Loucy (cell line): ENCODE data around the gene GNAL.

Source experiments
- H2AFZ ChIP-seq: fragments of 200-600 bp; sonication (generic); 2 replicates; pipeline ENCODE4 v1.6.0; 2016; ENCODE audit warnings: antibody characterized with exemption, mild to moderate bottlenecking, low read length, moderate library complexity
- H3F3A ChIP-seq: fragments of 200-600 bp; 2 replicates; pipeline ENCODE4 v1.6.0; 2016; ENCODE audit warnings: antibody characterized with exemption, low read depth, mild to moderate bottlenecking
- H3K27me3 ChIP-seq: fragments of 200-600 bp; sonication (generic); 2 replicates; pipeline ENCODE4 v1.6.1; 2014; ENCODE audit warnings: low read length, mild to moderate bottlenecking; ENCODE audit not compliant: insufficient read depth, poor library complexity, severe bottlenecking
- H3K36me3 ChIP-seq: fragments of 200-600 bp; sonication (generic); 2 replicates; pipeline ENCODE4 v1.6.1; 2016; ENCODE audit warnings: low read length; ENCODE audit not compliant: insufficient read depth
- H3K4me1 ChIP-seq: fragments of 200-600 bp; sonication (generic); 2 replicates; pipeline ENCODE4 v1.5.1; 2014; ENCODE audit warnings: low read length, mild to moderate bottlenecking; ENCODE audit not compliant: insufficient read depth, poor library complexity, severe bottlenecking
- H3K4me2 ChIP-seq: fragments of 200-600 bp; sonication (generic); 2 replicates; pipeline ENCODE4 v1.6.0; 2014; ENCODE audit warnings: antibody characterized with exemption, low read length, low read depth, mild to moderate bottlenecking; ENCODE audit not compliant: poor library complexity, severe bottlenecking
- H3K4me3 ChIP-seq: fragments of 200-600 bp; sonication (generic); 2 replicates; pipeline ENCODE4 v1.5.1; 2014; ENCODE audit warnings: low read length, mild to moderate bottlenecking, mixed read lengths; ENCODE audit not compliant: poor library complexity, severe bottlenecking
- H3K79me2 ChIP-seq: fragments of 200-600 bp; sonication (generic); 2 replicates; pipeline ENCODE4 v1.6.1; 2014; ENCODE audit warnings: low read length; ENCODE audit not compliant: insufficient read depth
- H3K9ac ChIP-seq: fragments of 200-600 bp; sonication (generic); 2 replicates; pipeline ENCODE4 v1.6.0; 2014; ENCODE audit warnings: mild to moderate bottlenecking, low read depth, low read length, moderate library complexity; ENCODE audit not compliant: poor library complexity, severe bottlenecking
- H3K9me2 ChIP-seq: fragments of 200-600 bp; sonication (generic); replicated peaks from 2 replicates; pipeline ENCODE4 v1.6.1; 2016; ENCODE audit warnings: low read depth, low read length, mixed read lengths
- H3K9me3 ChIP-seq: fragments of 200-600 bp; sonication (generic); 2 replicates; pipeline ENCODE4 v1.6.1; 2014; ENCODE audit warnings: mild to moderate bottlenecking, antibody characterized with exemption, low read length, low read depth; ENCODE audit not compliant: insufficient read depth
- H4K20me1 ChIP-seq: fragments of 200-600 bp; sonication (generic); 2 replicates; pipeline ENCODE4 v1.6.0; 2014; ENCODE audit warnings: antibody characterized with exemption, low read length, mild to moderate bottlenecking; ENCODE audit not compliant: insufficient read depth, poor library complexity, severe bottlenecking
- EZH2phosphoT487 ChIP-seq: fragments of 200-600 bp; IDR thresholded peaks from 2 replicates; pipeline ENCODE4 v1.6.1; 2018; ENCODE audit warnings: antibody characterized with exemption, mild to moderate bottlenecking, moderate library complexity, borderline replicate concordance
- TF ChIP-seq, protein P1 (sequence below): fragments of 200-600 bp; sonication (generic); conservative IDR thresholded peaks from 2 replicates; pipeline ENCODE4 v1.5.1; 2014; ENCODE audit warnings: mild to moderate bottlenecking, antibody characterized with exemption, low read length

GNAL gene

GRCh38 chr18:11932393-11932792 is 243.3 kb downstream of the GNAL start:
- TF ChIP-seq, protein P1, sequence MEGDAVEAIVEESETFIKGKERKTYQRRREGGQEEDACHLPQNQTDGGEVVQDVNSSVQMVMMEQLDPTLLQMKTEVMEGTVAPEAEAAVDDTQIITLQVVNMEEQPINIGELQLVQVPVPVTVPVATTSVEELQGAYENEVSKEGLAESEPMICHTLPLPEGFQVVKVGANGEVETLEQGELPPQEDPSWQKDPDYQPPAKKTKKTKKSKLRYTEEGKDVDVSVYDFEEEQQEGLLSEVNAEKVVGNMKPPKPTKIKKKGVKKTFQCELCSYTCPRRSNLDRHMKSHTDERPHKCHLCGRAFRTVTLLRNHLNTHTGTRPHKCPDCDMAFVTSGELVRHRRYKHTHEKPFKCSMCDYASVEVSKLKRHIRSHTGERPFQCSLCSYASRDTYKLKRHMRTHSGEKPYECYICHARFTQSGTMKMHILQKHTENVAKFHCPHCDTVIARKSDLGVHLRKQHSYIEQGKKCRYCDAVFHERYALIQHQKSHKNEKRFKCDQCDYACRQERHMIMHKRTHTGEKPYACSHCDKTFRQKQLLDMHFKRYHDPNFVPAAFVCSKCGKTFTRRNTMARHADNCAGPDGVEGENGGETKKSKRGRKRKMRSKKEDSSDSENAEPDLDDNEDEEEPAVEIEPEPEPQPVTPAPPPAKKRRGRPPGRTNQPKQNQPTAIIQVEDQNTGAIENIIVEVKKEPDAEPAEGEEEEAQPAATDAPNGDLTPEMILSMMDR: no peak
- TF ChIP-seq EZH2phosphoT487: no peak
- Histone ChIP-seq H3K9ac (no peak overlapping the region), H3K79me2 (no peaks in the 10 kb centered on the region), H3K4me3 (no peak overlapping the region), H3K4me1 (no peaks in the 10 kb centered on the region), H3K9me2 (no peaks in the 10 kb centered on the region), H4K20me1 (no peaks in the 10 kb centered on the region), H3F3A (no peaks in the 10 kb centered on the region), H3K36me3 (no peaks in the 10 kb centered on the region), H3K4me2 (no peak overlapping the region), H3K27me3 (no peaks in the 10 kb centered on the region), H2AFZ (no peak overlapping the region), H3K9me3 (no peaks in the 10 kb centered on the region)
